Stimulated activated CD8-positive, alpha-beta memory T cell treated with anti-CD3 and anti-CD28 coated beads, Interleukin-4, amount 100 ng/mL, for 4 hours (primary cell): ENCODE data around the gene ZNF19.

Source experiments
- DNase-seq, 2 donors: peaks; one replicate each; pipeline ENCODE4 v3.0.0-alpha.2; 2020; ENCODE audit warnings: low read depth in 2 of 2, low spot score in 1 of 2

ZNF19 gene

DNA sequence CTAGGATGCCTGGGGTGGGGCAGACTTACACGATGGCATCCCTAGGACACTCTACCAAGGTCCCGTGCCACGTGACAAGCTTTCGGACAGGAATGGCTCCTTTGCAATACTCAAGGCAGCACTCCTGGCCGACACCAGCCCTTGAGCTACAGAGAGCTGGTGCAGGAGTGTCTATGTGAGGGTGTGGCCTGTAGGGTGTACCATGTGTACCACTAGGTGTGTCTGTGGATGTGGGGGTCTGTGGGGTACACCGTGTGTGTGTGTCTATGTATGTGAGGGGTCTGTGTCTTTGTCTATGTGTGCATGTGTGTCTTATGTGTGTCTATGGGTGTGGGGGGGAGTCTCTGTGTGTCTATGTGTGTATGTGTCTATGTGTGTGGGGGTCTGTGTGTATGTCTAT is 45.4 kb downstream of the ZNF19 start:
- no peak for DNase-seq

DNA sequence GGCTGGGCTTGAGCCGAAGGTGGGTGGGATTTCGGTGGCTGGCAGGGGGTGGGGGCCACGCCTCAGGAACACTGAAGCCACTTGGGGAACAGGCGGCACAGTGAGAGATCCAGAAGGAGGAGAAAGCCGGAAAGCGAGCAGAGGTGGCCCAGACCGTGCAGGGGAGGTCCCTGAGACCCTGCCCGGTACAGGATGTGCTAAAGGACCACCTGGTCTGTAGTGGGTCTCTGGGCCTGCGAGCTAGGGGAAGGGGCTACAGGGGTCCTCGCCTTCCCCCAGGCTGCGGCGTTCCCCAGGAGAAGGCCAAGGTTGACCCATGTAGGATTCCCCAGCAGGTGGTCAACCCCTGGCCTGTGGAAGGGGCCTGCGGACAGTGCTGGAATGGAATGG is 47.1 kb downstream of the ZNF19 start, which contains the start of gene TLE7:
Gene TLE7, minus strand, starts transcription at position 4 of the 390 bp plus-strand sequence. CDS start 8,730 bp downstream, outside the sequence.
- no peak for DNase-seq

DNA sequence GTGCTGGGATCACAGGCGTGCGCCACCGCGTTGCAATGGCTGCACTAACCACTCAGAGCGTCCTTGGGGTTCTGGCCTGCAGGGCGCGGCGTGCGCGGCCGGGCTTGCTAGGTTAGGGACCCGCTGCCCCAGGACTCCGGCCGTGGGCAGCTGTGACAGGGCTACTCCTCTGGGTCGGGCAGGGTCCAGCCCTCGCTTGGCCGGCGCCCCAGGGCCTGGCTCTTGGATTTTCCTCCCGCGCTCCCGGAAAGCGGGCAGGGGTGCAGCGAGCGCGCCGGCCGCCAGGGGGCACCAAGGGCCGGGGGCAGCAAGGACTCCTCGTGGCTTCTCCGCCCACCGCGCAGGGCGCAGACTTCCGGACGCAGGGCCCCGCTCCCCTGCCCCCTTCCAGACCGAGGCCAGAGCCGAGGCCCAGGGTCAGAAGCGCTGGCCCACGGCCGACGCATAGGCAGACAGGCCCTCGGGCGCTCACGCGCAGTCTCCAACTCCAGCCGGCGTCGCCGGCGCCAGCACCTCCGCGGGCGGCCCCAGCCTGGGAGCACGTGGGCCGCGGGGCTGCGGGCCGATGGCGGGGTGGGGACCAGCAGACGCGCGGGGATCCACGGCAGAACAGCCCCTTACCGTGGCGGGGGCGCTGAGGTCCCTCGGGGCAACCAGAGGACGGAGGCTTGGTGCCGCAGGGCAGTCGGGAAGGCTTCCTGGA is 47.6 kb downstream of the ZNF19 start:
- DNase-seq, result no peak

DNA sequence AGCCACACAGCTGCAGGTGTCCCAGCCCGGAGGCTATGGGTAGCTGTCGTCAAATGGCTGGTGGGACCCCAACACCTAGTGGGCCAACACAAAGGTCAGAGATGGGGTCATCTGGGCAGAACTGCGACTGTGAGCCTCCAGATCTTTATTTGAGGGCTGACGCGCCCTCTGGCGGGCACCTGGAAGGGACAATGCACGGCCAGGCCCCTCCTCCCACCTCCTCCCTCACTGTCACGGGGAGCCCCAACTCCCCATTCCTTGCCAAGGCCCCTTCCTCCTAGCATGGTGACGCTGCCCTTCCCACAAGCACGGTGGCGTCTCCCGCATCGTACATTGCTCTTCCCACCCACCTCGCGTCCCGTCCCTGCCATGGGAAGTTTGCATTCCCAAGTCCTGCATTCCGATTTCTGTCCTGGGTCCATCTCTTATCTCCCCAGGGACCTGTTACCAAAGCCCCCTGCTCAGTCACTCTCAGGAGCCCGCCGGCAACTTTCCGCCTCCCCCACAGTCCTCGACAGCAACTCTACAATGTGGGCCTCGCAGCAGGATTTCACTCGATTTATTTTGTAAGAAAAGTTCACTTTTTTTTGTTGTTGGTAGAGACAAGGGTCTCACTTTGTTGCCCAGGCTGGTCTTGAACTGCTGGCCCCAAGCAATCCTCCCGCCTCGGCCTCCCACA is 48.3 kb downstream of the ZNF19 start:
- no peak for DNase-seq

DNA sequence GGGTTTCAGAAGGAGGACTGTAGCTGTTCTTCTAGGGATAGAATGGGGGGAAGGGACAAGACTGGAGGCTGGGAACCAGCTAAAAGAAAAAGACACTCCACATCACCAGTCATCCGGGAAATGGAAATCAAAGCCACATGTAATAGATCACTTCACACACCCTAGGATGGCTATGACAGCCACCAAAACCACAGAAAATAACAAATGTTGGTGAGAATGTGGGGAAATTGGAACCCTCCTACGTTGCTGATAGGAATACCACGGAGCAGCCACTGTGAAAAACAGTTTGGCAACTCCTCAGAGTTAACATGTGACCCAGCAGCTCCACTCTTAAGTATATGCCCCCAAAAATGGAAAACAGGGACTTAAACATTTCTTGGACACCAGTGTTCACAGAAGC is 49.6 kb downstream of the ZNF19 start:
- DNase-seq, result no peak

DNA sequence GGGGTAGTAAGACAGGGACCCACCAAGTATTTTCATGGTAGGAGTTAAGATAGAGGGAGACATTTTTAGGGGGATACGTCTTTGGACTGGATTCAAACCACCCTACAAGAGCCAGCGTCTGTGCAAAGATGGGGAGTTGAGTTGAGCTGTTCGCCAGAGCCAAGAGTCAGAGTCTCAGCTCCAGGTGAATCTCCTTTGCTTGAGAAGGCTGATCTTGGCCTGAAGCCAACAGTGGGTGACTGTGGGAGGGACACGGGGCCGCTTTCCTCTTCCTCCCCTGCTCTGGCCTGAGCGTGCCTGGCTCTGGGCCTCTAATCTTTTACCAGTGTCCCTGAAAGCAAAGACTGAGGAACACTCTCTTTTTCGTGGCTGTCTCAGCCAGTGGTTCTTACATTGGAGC is 52.7 kb downstream of the ZNF19 start:
- no peak for DNase-seq

DNA sequence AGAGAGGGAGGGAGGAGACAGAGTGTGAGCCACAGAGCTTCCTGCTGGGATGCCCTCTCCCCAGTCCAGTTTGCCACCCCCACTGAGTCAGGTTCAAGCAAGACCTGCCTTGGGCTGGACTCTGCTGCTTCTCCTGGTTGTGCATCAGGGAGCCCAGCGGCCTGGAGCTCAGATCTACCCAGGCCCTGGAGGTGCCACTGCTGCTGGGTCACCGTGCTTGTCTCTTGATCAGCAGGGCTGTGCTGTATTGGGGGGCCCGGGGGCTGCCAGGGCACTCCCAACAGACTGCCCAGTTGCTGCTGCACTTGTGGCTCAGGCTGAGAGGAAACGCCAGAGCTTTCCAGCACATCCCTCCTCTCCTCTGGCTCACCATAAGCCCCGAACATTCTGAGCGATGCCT is 56.2 kb downstream of the ZNF19 start:
- no peak for DNase-seq

DNA sequence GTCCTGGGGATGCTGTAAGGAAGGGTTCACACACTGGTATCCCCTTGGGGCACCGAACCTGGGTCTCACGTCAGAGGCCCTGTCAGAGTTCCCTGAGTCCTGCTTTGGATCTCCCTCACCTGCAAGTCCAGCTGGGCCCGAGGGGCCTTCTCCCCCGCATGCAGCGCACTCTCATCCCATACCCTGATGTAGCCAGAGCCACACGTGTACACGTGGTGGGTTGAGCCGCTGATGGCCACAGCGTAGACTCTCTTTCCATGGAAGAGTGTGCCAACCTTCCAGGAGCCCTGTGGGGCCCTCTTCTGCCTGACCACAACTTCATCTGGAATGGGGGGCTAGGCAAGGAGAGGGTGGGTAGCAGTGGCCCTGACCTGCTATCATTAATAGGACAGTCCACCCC is 57.1 kb downstream of the ZNF19 start:
- DNase-seq, result no peak

DNA sequence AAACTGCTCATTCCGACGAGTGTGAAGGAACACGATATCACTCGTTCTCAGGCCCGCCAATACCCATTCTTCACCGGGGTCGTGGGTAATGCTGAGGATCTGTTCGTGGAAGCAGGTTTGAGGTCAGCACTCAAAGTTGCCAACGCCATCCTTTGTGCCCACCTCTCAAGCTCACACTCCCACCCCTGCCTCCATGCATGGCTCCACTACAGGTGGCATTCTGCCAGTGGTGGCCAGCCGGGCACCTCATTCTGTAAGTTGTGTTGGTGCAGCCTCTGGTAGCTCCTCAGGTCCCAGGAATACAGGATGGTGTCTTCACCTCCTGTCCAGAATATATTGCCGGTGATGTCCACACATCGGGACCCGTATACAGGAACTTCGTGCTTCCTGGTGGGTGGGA is 57.9 kb downstream of the ZNF19 start:
- no peak for DNase-seq

DNA sequence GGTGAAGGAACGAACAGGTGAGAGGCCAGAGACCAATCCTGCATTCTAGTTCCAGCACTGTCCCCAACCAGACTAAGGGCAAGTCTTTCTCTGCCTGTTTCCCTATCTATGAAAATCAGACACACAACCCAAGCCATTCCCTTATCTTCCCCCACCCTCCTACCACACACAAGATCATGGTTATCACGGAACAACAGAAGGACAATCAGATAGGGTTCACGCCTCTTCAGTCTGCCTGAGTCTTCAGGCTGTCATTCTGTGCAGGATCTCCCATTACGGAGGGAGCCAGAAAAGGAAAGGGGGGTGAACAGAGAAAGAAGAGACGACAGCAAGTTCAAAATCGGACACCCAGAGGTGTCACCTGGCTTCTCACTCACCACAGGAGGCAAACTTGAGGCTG is 58.4 kb downstream of the ZNF19 start:
- no peak for DNase-seq

DNA sequence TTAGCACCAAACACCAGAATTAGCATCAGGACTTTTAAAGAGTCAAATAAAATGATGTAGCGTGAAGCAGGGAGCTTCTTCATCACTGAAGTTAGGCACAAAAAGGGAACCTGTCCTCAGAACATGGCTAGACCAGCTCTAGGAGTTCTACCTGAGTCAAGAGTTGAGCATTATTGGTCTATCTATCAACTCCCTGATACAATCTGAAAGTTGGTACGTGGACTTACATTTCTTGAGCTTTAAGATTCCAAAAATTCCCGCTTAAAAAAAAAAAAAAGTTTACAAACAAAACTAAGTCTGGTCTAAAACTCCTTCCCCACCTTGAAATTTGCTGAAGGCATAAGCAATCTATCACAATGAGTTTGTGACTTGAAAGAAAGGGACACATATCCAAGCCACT is 59.5 kb downstream of the ZNF19 start:
- DNase-seq, result no peak

DNA sequence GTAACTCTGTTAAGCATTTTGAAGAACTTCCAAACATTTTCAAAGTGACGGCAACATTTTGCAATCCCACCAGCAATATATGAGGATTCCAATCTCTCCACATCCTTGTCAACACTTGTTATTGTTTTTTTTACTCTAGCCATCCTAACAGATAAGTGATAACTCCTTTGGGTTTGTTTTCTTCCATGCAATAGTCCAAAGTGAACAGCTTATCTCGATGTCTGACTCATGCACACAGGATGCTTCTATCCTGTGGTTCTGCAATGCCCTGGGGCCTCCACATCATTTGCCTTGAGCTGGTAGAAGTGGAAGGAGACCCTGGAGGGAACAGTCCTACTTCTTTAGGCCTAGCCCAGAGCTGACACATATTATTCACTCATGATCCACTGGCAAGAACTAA is 60.2 kb downstream of the ZNF19 start:
- DNase-seq, result no peak

DNA sequence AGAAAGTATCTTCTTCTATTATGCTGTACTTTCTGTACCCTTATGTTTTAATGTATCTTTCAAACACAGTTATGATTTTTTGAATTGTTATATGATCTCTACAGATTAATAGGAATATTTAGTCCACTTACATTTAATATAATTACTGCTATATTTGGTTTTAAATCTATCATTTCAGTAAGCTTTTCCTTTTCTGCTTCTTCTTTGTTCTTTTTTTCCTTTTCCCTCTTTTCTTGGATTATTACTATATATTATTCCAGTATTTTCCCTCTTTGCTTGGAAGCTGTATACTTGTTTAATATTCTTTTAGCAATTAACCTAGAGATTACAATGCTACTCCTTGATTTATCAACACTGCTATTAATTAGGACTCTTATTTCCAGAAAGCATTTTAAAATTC is 60.7 kb downstream of the ZNF19 start:
- DNase-seq, result no peak

DNA sequence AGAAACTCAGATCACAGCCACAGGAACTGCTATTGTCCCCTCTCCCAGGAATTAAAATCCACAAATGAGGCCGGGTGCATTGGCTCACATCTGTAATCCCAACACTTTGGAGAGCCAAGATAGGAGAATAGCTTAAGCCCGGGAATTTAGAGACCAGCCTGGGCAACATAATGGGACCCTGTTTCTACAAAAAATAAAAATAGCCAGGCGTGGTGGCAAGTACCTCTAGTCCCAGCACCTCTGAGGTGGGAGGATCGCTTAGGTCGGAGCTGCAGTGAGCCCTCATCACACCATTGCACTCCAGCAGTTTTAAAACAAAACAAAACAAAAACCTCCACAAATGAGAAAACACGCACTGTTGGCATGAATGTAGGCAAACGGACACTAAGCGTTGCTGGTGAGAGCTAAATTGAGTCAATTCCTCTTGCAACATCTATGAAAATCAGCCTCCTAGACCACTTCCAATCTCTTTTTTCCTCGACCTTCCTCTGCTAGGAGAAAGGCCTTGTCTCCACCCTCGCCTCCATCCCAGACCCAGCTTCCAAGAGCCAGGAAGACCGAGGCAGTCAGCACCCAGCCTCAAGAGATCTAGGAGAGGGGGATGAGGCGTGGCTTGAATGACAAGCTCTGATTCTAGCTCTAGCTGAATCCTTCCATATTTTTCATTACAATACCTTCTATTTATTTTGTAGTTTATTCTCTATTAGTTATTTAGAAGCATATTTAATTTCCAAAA is 62.1 kb downstream of the ZNF19 start:
- no peak for DNase-seq

DNA sequence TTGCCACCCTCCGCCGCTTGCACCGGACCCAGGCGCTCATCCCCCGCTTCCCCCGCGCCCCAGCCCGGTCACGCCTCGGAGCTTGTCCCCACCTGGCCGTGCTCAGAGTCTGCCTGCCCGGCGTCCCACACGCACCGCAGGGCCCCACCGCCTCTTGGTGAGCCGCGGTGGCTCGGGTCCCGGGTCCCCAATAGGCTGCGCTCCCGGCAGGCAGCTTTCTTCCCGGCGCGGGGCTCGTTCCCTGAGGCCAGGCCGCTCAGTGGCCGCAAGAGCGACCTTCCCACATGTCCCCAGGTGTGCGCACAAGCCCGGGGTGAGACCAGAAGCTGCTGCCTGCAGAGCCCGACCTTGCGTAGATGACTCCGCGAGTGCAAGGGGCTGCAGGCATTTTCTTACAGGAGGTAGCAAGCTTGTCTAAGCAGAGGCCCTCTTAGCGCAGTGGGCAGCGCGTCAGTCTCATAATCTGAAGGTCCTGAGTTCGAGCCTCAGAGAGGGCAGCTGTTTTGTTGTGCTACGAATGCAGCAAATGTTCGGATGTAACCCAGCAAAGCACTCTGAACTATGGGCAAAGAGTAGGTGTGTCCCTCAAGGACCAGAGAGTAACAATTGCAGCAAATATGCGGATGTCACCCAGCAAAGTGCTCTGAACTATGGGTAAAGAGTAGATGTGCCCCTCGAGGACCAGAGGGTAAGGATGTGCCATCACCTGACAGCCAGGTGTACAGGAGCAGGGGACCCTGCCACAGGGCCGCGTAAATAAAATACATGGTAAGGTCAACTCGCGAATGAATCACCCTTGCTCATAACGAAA is 62.9 kb downstream of the ZNF19 start:
- no peak for DNase-seq

DNA sequence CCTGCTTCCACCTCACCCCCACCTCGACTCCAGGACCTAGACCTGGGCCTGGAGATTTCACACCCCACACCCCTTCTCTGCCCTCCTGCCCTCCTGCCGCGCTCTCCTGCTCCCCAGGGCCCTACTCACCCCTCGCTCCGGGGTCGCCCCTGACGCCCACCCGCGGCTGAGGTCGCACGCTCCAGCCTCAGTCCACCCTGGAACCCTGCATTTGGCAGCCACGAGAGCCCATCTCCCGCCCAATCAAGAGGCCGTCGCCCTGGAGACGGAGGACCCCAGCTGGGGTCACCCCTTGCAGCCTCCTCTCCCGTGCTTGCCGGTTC is 63.4 kb downstream of the ZNF19 start:
- DNase-seq, result no peak

DNA sequence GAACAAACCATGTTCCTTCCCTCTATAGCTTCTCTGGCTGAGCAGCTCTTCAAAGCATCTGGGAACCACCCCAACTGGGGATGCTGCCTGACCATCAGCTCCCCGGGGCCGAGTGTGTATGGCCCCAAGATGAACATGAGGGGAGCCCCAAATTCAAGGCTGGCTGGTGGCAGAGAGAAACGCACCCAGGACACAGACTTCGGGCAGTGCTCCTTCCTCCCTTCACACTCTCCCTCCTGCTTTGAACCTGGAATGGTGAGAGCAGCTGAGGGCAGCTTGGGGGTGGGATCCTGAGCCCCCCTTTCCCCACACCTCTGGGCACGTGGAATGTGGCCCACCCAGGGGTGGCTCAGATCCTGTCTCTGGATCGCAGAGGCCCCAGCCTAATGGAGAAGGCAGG is 64.5 kb downstream of the ZNF19 start:
- no peak for DNase-seq

DNA sequence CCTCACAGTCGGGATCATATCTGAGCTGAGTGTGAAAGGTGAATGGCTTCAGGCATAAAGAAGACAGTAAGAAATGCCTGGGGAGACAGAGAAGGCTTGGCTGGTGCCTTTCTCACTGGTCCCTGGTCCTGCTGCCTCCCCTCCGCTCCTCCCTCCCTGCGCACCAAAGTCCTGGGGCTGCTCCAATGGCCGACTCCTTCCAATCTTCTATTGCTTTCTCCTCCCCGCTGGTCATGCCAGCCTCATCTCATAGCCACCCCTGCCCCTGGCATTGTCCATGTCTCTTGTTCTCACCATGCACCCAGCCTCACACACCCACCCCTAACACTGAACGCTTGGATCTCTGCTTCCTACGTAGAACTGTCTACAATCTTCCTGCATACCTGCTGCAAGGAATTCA is 65.3 kb downstream of the ZNF19 start:
- DNase-seq, result no peak
